SK-N-SH (cell line): ENCODE measurements around the gene KSR2. TPM values are rescaled to one million over a fixed set of nuclear protein-coding genes. Genes with fewer than 3 reads are reported as not detected.

Experiments
- CTCF ChIA-PET: fragments of 300-600, 350-600 bp; formaldehyde crosslinking; extraction: SDS; loops from one replicate; lab custom pipeline; 2021; lab: Yijun Ruan, JAX
- POLR2A ChIA-PET: fragments of 350-600 bp; sonication (Branson Sonifier 250); formaldehyde crosslinking; extraction: SDS; loops from one replicate; lab custom pipeline; 2020; ENCODE audit warnings: antibody characterized with exemption, inconsistent platforms; lab: Yijun Ruan, JAX
- DNase-seq: peaks from one replicate; pipeline ENCODE4 v3.0.0; 2012
- H2AFZ ChIP-seq: fragments of 200-600 bp; sonication (generic); 2 replicates; pipeline ENCODE4 v1.8.1; 2016; ENCODE audit warnings: antibody characterized with exemption, mild to moderate bottlenecking, low read depth
- H3F3A ChIP-seq: fragments of 200-600 bp; sonication (generic); replicated peaks from 2 replicates; pipeline ENCODE3; 2016; ENCODE audit warnings: antibody characterized with exemption, mild to moderate bottlenecking; ENCODE audit not compliant: insufficient read depth
- H3K27ac ChIP-seq, 2 experiments: fragments of 200-500 bp in 1 of 2; fragments of 200-600 bp in 1 of 2; sonication (Bioruptor generic) in 1 of 2; sonication (generic), shearing (Covaris generic) in 1 of 2; 2 replicates each; pipeline versions ENCODE4 v1.5.1 to v1.6.1; 2014 to 2016; ENCODE audit warnings: low read depth in 2 of 2, inconsistent platforms in 1 of 2, low read length in 1 of 2, mild to moderate bottlenecking in 1 of 2, mixed read lengths in 1 of 2
- H3K27me3 ChIP-seq: fragments of 200-600 bp; sonication (generic), shearing (Covaris generic); 2 replicates; pipeline ENCODE4 v1.6.1; 2016; ENCODE audit warnings: mixed run types; ENCODE audit not compliant: insufficient read depth
- H3K36me3 ChIP-seq, 2 experiments: fragments of 200-500 bp in 1 of 2; fragments of 200-600 bp in 1 of 2; sonication (Bioruptor generic) in 1 of 2; sonication (generic) in 1 of 2; replicated peaks in 1 of 2; 2 replicates each; pipeline versions ENCODE3 to v1.5.1; 2014 to 2016; ENCODE audit warnings: low read length in 1 of 2, mild to moderate bottlenecking in 1 of 2; ENCODE audit not compliant: insufficient read depth in 2 of 2, control insufficient read depth in 1 of 2
- H3K4me1 ChIP-seq, 2 experiments: fragments of 200-500 bp in 1 of 2; fragments of 200-600 bp in 1 of 2; sonication (Bioruptor generic) in 1 of 2; sonication (generic), shearing (Covaris generic) in 1 of 2; 2 replicates each; pipeline versions ENCODE4 v1.5.1 to v1.6.1; 2014 to 2016; ENCODE audit warnings: low read depth in 1 of 2, low read length in 1 of 2, mixed run types in 1 of 2; ENCODE audit not compliant: insufficient read depth in 2 of 2, control insufficient read depth in 1 of 2
- H3K4me2 ChIP-seq: fragments of 200-600 bp; sonication (generic), shearing (Covaris generic); 2 replicates; pipeline ENCODE4 v1.6.1; 2017; ENCODE audit warnings: mixed run types
- H3K4me3 ChIP-seq, 2 experiments: fragments of 200-500 bp in 1 of 2; fragments of 200-600 bp in 1 of 2; sonication (Bioruptor generic) in 1 of 2; sonication (generic), shearing (Covaris generic) in 1 of 2; 2 replicates each; pipeline versions ENCODE4 v1.5.1 to v1.8.1; 2014 to 2016; ENCODE audit warnings: low read depth in 2 of 2, inconsistent platforms in 1 of 2, low read length in 1 of 2, mild to moderate bottlenecking in 1 of 2, mixed read lengths in 1 of 2, moderate library complexity in 1 of 2
- H3K79me2 ChIP-seq: fragments of 200-600 bp; sonication (generic); 2 replicates; pipeline ENCODE4 v1.8.1; 2017; ENCODE audit warnings: mild to moderate bottlenecking; ENCODE audit not compliant: insufficient read depth
- H3K9ac ChIP-seq: fragments of 200-600 bp; sonication (generic); 2 replicates; pipeline ENCODE4 v1.6.1; 2017; ENCODE audit warnings: mixed run types
- H3K9me2 ChIP-seq: fragments of 200-600 bp; sonication (generic); 2 replicates; pipeline ENCODE4 v1.6.1; 2017; ENCODE audit warnings: mixed run types
- H3K9me3 ChIP-seq: fragments of 200-600 bp; sonication (generic); 2 replicates; pipeline ENCODE4 v1.6.1; 2017; ENCODE audit warnings: mixed run types, mild to moderate bottlenecking, moderate library complexity
- H4K20me1 ChIP-seq: fragments of 200-600 bp; sonication (generic); 2 replicates; pipeline ENCODE4 v1.6.1; 2017; ENCODE audit warnings: mild to moderate bottlenecking, mixed run types; ENCODE audit not compliant: insufficient read depth
- FOXJ3 ChIP-seq: sonication (generic); formaldehyde crosslinking; IDR thresholded peaks from 2 replicates; pipeline ENCODE4 v1.5.1; 2020; ENCODE audit warnings: mild to moderate bottlenecking, missing genetic modification reagents
- FOXM1 ChIP-seq: IDR thresholded peaks from 2 replicates; pipeline ENCODE4 v1.4.0; 2012; ENCODE audit warnings: low read depth, mild to moderate bottlenecking
- GABPA ChIP-seq: IDR thresholded peaks from 2 replicates; pipeline ENCODE4 v1.4.0; 2012; ENCODE audit warnings: low read depth, mild to moderate bottlenecking
- GATA2 ChIP-seq: sonication (generic); formaldehyde crosslinking; IDR thresholded peaks from 2 replicates; pipeline ENCODE4 v1.5.0; 2020; ENCODE audit warnings: mild to moderate bottlenecking, missing genetic modification reagents
- MXI1 ChIP-seq: IDR thresholded peaks from 2 replicates; pipeline ENCODE4 v1.6.1; 2012; ENCODE audit warnings: mild to moderate bottlenecking, low read depth, low read length, improper control_type of control experiment
- NRF1 ChIP-seq: IDR thresholded peaks from 2 replicates; pipeline ENCODE4 v1.6.1; 2012; ENCODE audit warnings: low read depth, mild to moderate bottlenecking, low read length
- PBX3 ChIP-seq: IDR thresholded peaks from 2 replicates; pipeline ENCODE4; 2012
- RXRA ChIP-seq: IDR thresholded peaks from 2 replicates; pipeline ENCODE4 v1.4.0; 2012; ENCODE audit warnings: low read depth, mild to moderate bottlenecking, borderline replicate concordance
- TEAD4 ChIP-seq: IDR thresholded peaks from 2 replicates; pipeline ENCODE4 v1.4.0; 2012; ENCODE audit warnings: mild to moderate bottlenecking, borderline replicate concordance; ENCODE audit not compliant: insufficient read depth
- YY1 ChIP-seq: IDR thresholded peaks from 2 replicates; pipeline ENCODE4 v1.4.0; 2012; ENCODE audit warnings: low read depth, mild to moderate bottlenecking
- WGBS: methylation state at CpG from one replicate; pipeline ENCODE4 v1.1.6; 2017; ENCODE audit warnings: low lambda C conversion rate; 5-methylcytosine and 5-hydroxymethylcytosine counted together
- polyA plus RNA-seq, 3 experiments: library from polyadenylated mRNA; depleted of rRNA; stranded (reverse); fragments of >200 nt; gene quantifications; 2 replicates each; pipeline ENCODE4 v1.2.3, GENCODE V29; 2012
- TF ChIP-seq, protein P1 (sequence below): IDR thresholded peaks from 2 replicates; pipeline ENCODE4 v1.4.0; 2012; ENCODE audit warnings: low read depth
- TF ChIP-seq, protein P2 (sequence below): fragments of 200-600 bp; sonication (generic); IDR thresholded peaks from 2 replicates; pipeline ENCODE4 v1.6.1; 2017; ENCODE audit warnings: antibody characterized with exemption, mild to moderate bottlenecking, moderate library complexity
- TF ChIP-seq, protein P3 (sequence below): IDR thresholded peaks from 2 replicates; pipeline ENCODE4 v1.4.0; 2012; ENCODE audit warnings: low read depth, borderline replicate concordance
- TF ChIP-seq, protein P4 (sequence below): fragments of 150-350 bp; IDR thresholded peaks from 2 replicates; pipeline ENCODE4 v1.6.1; 2017; ENCODE audit warnings: antibody characterized with exemption, low read length, low read depth, borderline replicate concordance

The KSR2 gene
- polyA plus RNA-seq, 1 of the 3 experiments (the other 2 are of a cell fraction), result 0.12 TPM

- WGBS, result 78% methylated on average over 6 of the region's 7 CpGs
- no peaks in the 10 kb centered on the region for H3K79me2 ChIP-seq
- peaks cover 0 to 24% of the 10 kb centered on the region in 2 experiments; a peak in 2 of 4 replicates for H3K4me1 ChIP-seq
- H4K20me1 ChIP-seq, result no peaks in the 10 kb centered on the region
- ChIA-PET CTCF (interaction anchor here (0.7 to 1.1 kb wide), 3 partner anchors 21 to 169 kb away, joined by 3 to 4 read pairs (median 3); no protein-coding TSS in a partner anchor), POLR2A (no interaction called here)
- DNase-seq, result no peak
- no peak overlapping the region for H3K4me2 ChIP-seq
- no peak overlapping the region for H3K9ac ChIP-seq
- no peaks in the 10 kb centered on the region for H3K36me3 ChIP-seq
- no peaks in the 10 kb centered on the region for H3K9me2 ChIP-seq
- no peaks in the 10 kb centered on the region for H3K27me3 ChIP-seq
- no peak overlapping the region for H2AFZ ChIP-seq
- H3K9me3 ChIP-seq, result no peaks in the 10 kb centered on the region
- no peak overlapping the region for H3K4me3 ChIP-seq
- no peaks in the 10 kb centered on the region for H3F3A ChIP-seq
- H3K27ac ChIP-seq, result no peak overlapping the region; a peak in 1 of 4 replicates
- TF ChIP-seq MXI1 (no peak), PBX3 (no peak), FOXJ3 (CRISPR knock-in tag) (no peak)
- TF ChIP-seq, all 33 proteins: peak for 0
Observed at GRCh38 chr12:117404940-117405339, 563.9 kb downstream of the KSR2 start.

- WGBS, result 26% methylated on average over 4 of the region's 4 CpGs
- H3K4me3 ChIP-seq, result no peak overlapping the region
- ChIA-PET CTCF (interaction anchor here (1.1 to 2.1 kb wide), 2 partner anchors 22 to 168 kb away, joined by 4 to 5 read pairs; no protein-coding TSS in a partner anchor), POLR2A (no interaction called here)
- TF ChIP-seq GABPA, result no peak
- TF ChIP-seq RXRA, result no peak
- TF ChIP-seq GATA2 (CRISPR knock-in tag), result no peak
- TF ChIP-seq TEAD4, result no peak
- TF ChIP-seq, protein P1, sequence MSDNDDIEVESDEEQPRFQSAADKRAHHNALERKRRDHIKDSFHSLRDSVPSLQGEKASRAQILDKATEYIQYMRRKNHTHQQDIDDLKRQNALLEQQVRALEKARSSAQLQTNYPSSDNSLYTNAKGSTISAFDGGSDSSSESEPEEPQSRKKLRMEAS, result no peak
- TF ChIP-seq, protein P2, sequence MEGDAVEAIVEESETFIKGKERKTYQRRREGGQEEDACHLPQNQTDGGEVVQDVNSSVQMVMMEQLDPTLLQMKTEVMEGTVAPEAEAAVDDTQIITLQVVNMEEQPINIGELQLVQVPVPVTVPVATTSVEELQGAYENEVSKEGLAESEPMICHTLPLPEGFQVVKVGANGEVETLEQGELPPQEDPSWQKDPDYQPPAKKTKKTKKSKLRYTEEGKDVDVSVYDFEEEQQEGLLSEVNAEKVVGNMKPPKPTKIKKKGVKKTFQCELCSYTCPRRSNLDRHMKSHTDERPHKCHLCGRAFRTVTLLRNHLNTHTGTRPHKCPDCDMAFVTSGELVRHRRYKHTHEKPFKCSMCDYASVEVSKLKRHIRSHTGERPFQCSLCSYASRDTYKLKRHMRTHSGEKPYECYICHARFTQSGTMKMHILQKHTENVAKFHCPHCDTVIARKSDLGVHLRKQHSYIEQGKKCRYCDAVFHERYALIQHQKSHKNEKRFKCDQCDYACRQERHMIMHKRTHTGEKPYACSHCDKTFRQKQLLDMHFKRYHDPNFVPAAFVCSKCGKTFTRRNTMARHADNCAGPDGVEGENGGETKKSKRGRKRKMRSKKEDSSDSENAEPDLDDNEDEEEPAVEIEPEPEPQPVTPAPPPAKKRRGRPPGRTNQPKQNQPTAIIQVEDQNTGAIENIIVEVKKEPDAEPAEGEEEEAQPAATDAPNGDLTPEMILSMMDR, result no peak
- TF ChIP-seq NRF1, result no peak
- TF ChIP-seq, protein P3, sequence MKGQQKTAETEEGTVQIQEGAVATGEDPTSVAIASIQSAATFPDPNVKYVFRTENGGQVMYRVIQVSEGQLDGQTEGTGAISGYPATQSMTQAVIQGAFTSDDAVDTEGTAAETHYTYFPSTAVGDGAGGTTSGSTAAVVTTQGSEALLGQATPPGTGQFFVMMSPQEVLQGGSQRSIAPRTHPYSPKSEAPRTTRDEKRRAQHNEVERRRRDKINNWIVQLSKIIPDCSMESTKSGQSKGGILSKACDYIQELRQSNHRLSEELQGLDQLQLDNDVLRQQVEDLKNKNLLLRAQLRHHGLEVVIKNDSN, result no peak
- TF ChIP-seq, protein P4, sequence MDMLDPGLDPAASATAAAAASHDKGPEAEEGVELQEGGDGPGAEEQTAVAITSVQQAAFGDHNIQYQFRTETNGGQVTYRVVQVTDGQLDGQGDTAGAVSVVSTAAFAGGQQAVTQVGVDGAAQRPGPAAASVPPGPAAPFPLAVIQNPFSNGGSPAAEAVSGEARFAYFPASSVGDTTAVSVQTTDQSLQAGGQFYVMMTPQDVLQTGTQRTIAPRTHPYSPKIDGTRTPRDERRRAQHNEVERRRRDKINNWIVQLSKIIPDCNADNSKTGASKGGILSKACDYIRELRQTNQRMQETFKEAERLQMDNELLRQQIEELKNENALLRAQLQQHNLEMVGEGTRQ, result no peak
- no peak for TF ChIP-seq FOXJ3 (CRISPR knock-in tag)
- TF ChIP-seq YY1, result no peak
- TF ChIP-seq FOXM1, result no peak
- no peaks in the 10 kb centered on the region for H3K9me3 ChIP-seq
- no peaks in the 10 kb centered on the region for H3K79me2 ChIP-seq
- no peak overlapping the region for H3K9ac ChIP-seq
- no peaks in the 10 kb centered on the region for H3K27me3 ChIP-seq
- H2AFZ ChIP-seq, result no peak overlapping the region
- H4K20me1 ChIP-seq, result no peaks in the 10 kb centered on the region
- no peaks in the 10 kb centered on the region for H3F3A ChIP-seq
- peaks cover 0 to 18% of the 10 kb centered on the region in 2 experiments; a peak in 2 of 4 replicates for H3K4me1 ChIP-seq
- no peak overlapping the region for H3K4me2 ChIP-seq
- H3K27ac ChIP-seq, result no peak overlapping the region
- no peaks in the 10 kb centered on the region for H3K9me2 ChIP-seq
- DNase-seq, result no peak
- no peaks in the 10 kb centered on the region for H3K36me3 ChIP-seq
Observed at GRCh38 chr12:117404203-117404853, 564.5 kb downstream of the KSR2 start.
